IMR-90 (cell line): ENCODE data around the gene DDX24. TPM values are rescaled to one million over a fixed set of nuclear protein-coding genes. Genes with fewer than 3 reads are reported as not detected.

Experiments used
- ATAC-seq: fragments of 200-7000 bp; cut with Tn5 transposase; 2 replicates; pipeline ENCODE4 v1.9.1; 2020; ENCODE audit warnings: low read depth, mild to moderate bottlenecking, moderate library complexity
- BruUV-seq: library from RNA; stranded (reverse); fragments of 400-500 nt; replicated peaks from 2 replicates; lab custom pipeline; 2021; lab: Mats Ljungman, UMichigan
- CTCF ChIA-PET: fragments of 300-600 bp; formaldehyde crosslinking; extraction: SDS; loops from one replicate; lab custom pipeline; 2021; ENCODE audit warnings: antibody characterized with exemption; lab: Yijun Ruan, JAX
- POLR2A ChIA-PET: fragments of 300-600 bp; sonication (Branson Sonifier 250); formaldehyde crosslinking; loops from one replicate; lab custom pipeline; 2022; ENCODE audit warnings: antibody characterized with exemption; ENCODE audit not compliant: unreplicated experiment; lab: Charles Lee
- DNase-seq: peaks from one replicate; pipeline ENCODE4 v3.0.0; 2013
- H2AFZ ChIP-seq: replicated peaks from 2 replicates; pipeline ENCODE3; 2013; ENCODE audit warnings: low read length, mild to moderate bottlenecking; ENCODE audit not compliant: poor library complexity
- H2AK5ac ChIP-seq: 2 replicates; pipeline ENCODE4 v1.6.1; 2013; ENCODE audit warnings: low read depth, low read length, inconsistent platforms
- H2AK9ac ChIP-seq: replicated peaks from 2 replicates; pipeline ENCODE3; 2013; ENCODE audit warnings: mild to moderate bottlenecking, low read depth, low read length, moderate library complexity; ENCODE audit not compliant: poor library complexity
- H2BK120ac ChIP-seq: 2 replicates; pipeline ENCODE4 v1.6.1; 2013; ENCODE audit warnings: low read depth, low read length, inconsistent platforms
- H2BK15ac ChIP-seq: 3 replicates; pipeline ENCODE4 v1.6.1; 2013; ENCODE audit warnings: low read depth, low read length, inconsistent platforms
- H2BK20ac ChIP-seq: 2 replicates; pipeline ENCODE4 v1.6.1; 2013; ENCODE audit warnings: low read depth, mild to moderate bottlenecking, inconsistent platforms, low read length, moderate library complexity
- H2BK5ac ChIP-seq: 2 replicates; pipeline ENCODE4 v1.6.1; 2013; ENCODE audit warnings: mild to moderate bottlenecking, low read depth, low read length, inconsistent platforms; ENCODE audit not compliant: poor library complexity, severe bottlenecking
- H3K14ac ChIP-seq: replicated peaks from 2 replicates; pipeline ENCODE4 v1.6.1; 2013; ENCODE audit warnings: low read depth, low read length, inconsistent platforms
- H3K18ac ChIP-seq: 2 replicates; pipeline ENCODE4 v1.6.1; 2013; ENCODE audit warnings: low read depth, low read length, control low read depth
- H3K23ac ChIP-seq: 2 replicates; pipeline ENCODE4 v1.6.1; 2013; ENCODE audit warnings: low read depth, low read length, inconsistent platforms
- H3K27ac ChIP-seq: 2 replicates; pipeline ENCODE4 v1.5.1; 2013; ENCODE audit warnings: mild to moderate bottlenecking, control low read depth, low read length; ENCODE audit not compliant: insufficient read depth
- H3K27me3 ChIP-seq: 2 replicates; pipeline ENCODE4 v1.6.1; 2013; ENCODE audit warnings: low read length; ENCODE audit not compliant: control insufficient read depth, insufficient read depth
- H3K36me3 ChIP-seq: 2 replicates; pipeline ENCODE4 v1.6.1; 2013; ENCODE audit warnings: low read length, mixed read lengths; ENCODE audit not compliant: control insufficient read depth, insufficient read depth
- H3K4ac ChIP-seq: 2 replicates; pipeline ENCODE4 v1.6.1; 2013; ENCODE audit warnings: low read depth, low read length, inconsistent platforms
- H3K4me1 ChIP-seq: 2 replicates; pipeline ENCODE4 v1.6.1; 2013; ENCODE audit warnings: low read length, mixed read lengths; ENCODE audit not compliant: control insufficient read depth, insufficient read depth
- H3K4me2 ChIP-seq: 2 replicates; pipeline ENCODE4 v1.6.1; 2013; ENCODE audit warnings: low read depth, mild to moderate bottlenecking, control low read depth, low read length, moderate library complexity
- H3K4me3 ChIP-seq: 2 replicates; pipeline ENCODE4 v1.5.1; 2013; ENCODE audit warnings: low read depth, mild to moderate bottlenecking, control low read depth, low read length, moderate library complexity; ENCODE audit not compliant: insufficient read depth
- H3K56ac ChIP-seq: 2 replicates; pipeline ENCODE4 v1.6.1; 2013; ENCODE audit warnings: low read length, inconsistent platforms; ENCODE audit not compliant: insufficient read depth; ENCODE audit errors: extremely low read depth
- H3K79me1 ChIP-seq, 2 experiments: 2 replicates each; pipeline ENCODE4 v1.6.1; 2013; ENCODE audit warnings: low read length in 2 of 2, inconsistent platforms in 1 of 2, low read depth in 1 of 2
- H3K9ac ChIP-seq: 2 replicates; pipeline ENCODE4 v1.6.1; 2013; ENCODE audit warnings: low read depth, low read length, control low read depth
- H3K9me1 ChIP-seq: 2 replicates; pipeline ENCODE4 v1.6.1; 2013; ENCODE audit warnings: low read length, inconsistent platforms; ENCODE audit not compliant: insufficient read depth
- H3K9me3 ChIP-seq: 2 replicates; pipeline ENCODE4 v1.6.1; 2013; ENCODE audit warnings: low read length; ENCODE audit not compliant: control insufficient read depth, insufficient read depth
- H4K20me1 ChIP-seq: 2 replicates; pipeline ENCODE4 v1.6.1; 2013; ENCODE audit warnings: low read length, inconsistent platforms; ENCODE audit not compliant: insufficient read depth
- H4K5ac ChIP-seq: 2 replicates; pipeline ENCODE4 v1.6.1; 2013; ENCODE audit warnings: mild to moderate bottlenecking, low read depth, low read length, control low read depth
- H4K8ac ChIP-seq, 2 experiments: 2 replicates each; pipeline ENCODE4 v1.6.1; 2013; ENCODE audit warnings: low read depth in 2 of 2, low read length in 2 of 2, control low read depth in 1 of 2, inconsistent platforms in 1 of 2
- H4K91ac ChIP-seq: 2 replicates; pipeline ENCODE4 v1.6.1; 2013; ENCODE audit warnings: low read depth, low read length, inconsistent platforms; ENCODE audit not compliant: insufficient read depth
- CEBPB ChIP-seq: IDR thresholded peaks from 2 replicates; pipeline ENCODE4 v1.6.1; 2012; ENCODE audit warnings: low read depth, low read length, improper control_type of control experiment
- CHD1 ChIP-seq: IDR thresholded peaks from 2 replicates; pipeline ENCODE4 v1.6.1; 2012; ENCODE audit warnings: low read depth, low read length, improper control_type of control experiment
- MAZ ChIP-seq: IDR thresholded peaks from 2 replicates; pipeline ENCODE4 v1.6.1; 2012; ENCODE audit warnings: low read depth, mild to moderate bottlenecking, low read length, improper control_type of control experiment, moderate library complexity, borderline replicate concordance
- MXI1 ChIP-seq: IDR thresholded peaks from 2 replicates; pipeline ENCODE4 v1.6.1; 2012; ENCODE audit warnings: low read depth, mild to moderate bottlenecking, low read length, moderate library complexity, borderline replicate concordance
- POLR2A ChIP-seq: IDR thresholded peaks from 2 replicates; pipeline ENCODE4 v1.6.1; 2012; ENCODE audit warnings: mild to moderate bottlenecking, low read depth, low read length
- RAD21 ChIP-seq: IDR thresholded peaks from 2 replicates; pipeline ENCODE4 v1.6.1; 2012; ENCODE audit warnings: low read length, improper control_type of control experiment
- RFX5 ChIP-seq: IDR thresholded peaks from 2 replicates; pipeline ENCODE4 v1.8.0; 2012; ENCODE audit warnings: low read depth, mild to moderate bottlenecking, low read length, moderate library complexity
- SMC3 ChIP-seq: fragments of 150-350 bp; IDR thresholded peaks from 2 replicates; pipeline ENCODE4 v1.6.1; 2016; ENCODE audit warnings: low read depth, mild to moderate bottlenecking, antibody characterized with exemption, low read length, moderate library complexity
- USF2 ChIP-seq: fragments of 150-350 bp; IDR thresholded peaks from 2 replicates; pipeline ENCODE4 v1.6.1; 2017; ENCODE audit warnings: mild to moderate bottlenecking, antibody characterized with exemption, low read length, low read depth
- WGBS, 2 experiments: methylation state at CpG; one replicate each; pipeline versions ENCODE4 v1.1.5 to v1.1.7; 2013; ENCODE audit warnings: missing lambda C conversion rate in 2 of 2; ENCODE audit not compliant: insufficient read length in 1 of 2; ENCODE audit errors: extremely low coverage in 2 of 2; 5-methylcytosine and 5-hydroxymethylcytosine counted together
- dilution Hi-C: fragments of 300-500 bp; cut with HindIII; formaldehyde crosslinking; loops from one replicate; pipeline ENCODE4 v1.14.3; 2018; ENCODE audit warnings: low sequenced_read_pairs; ENCODE audit not compliant: unreplicated experiment
- in situ Hi-C: fragments of 300-500 bp; cut with MboI; formaldehyde crosslinking; loops from 3 replicates; pipeline ENCODE4 v1.14.3; 2019; ENCODE audit warnings: low sequenced_read_pairs, inconsistent platforms, mixed read lengths
- intact Hi-C: fragments of 100-400 bp; cut with micrococcal nuclease; formaldehyde crosslinking; loops from 2 replicates; pipeline ENCODE4 v1.10.0; 2022
- polyA plus RNA-seq, 3 experiments: library from polyadenylated mRNA; depleted of rRNA; stranded (reverse); fragments of >200 nt; gene quantifications; 2 replicates each; pipeline ENCODE4 v1.2.3, GENCODE V29; 2012; ENCODE audit warnings: low replicate concordance in 1 of 3
- total RNA-seq: library from RNA; depleted of rRNA; stranded (reverse); fragments of >200 nt; gene quantifications from 2 replicates; pipeline ENCODE4 v1.2.3, GENCODE V29; 2012
- TF ChIP-seq, protein P1 (sequence below): conservative IDR thresholded peaks from 2 replicates; pipeline ENCODE4 v1.5.1; 2012; ENCODE audit warnings: mild to moderate bottlenecking, low read depth, low read length, improper control_type of control experiment

The DDX24 gene
- total and polyA plus RNA-seq, 2 of the 4 experiments (the other 2 are of a cell fraction) = 134 to 155 TPM

DNA sequence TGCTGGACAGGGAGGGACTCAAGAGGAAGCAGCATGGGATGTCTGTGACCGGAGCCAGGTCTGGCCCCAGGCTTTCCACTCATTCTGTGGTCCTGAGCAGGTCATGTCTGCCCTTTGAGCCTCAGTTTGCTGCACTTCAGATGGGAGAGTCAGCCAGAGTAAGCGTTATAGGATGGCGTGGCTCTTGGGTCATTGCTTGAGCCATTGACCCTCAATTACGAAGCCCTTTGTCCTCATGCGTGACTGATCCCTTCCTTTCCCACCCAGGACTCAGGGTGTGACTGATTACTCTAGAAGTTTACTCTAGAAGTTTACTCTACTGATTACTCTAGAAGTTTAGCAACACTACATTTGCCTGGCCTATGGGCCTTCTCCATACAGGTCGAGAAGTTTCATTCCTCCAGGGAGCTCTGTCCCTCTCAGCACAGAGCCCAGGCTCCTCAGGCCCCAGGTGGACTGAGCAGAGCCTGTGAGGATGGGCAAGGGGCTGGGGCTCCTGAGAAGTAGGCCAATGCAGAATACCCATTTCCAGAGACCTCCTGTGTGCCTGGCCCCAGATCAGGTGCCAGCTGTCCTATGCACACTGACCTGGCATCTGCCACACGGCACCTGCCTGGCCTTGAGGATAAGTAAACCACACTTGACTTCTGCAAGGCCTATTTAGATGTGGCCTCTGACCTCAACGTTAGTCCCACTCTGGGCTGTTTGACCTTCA lies 21.9 kb upstream of the DDX24 start:
- ChIA-PET CTCF (no interaction called here), POLR2A (no interaction called here)
- no peak overlapping the region for H2AFZ ChIP-seq
- WGBS, 2 experiments = 50% methylated on average over 2 of the region's 8 CpGs; no CpG with 5 or more reads in 1 of the 2 experiments
- no peak overlapping the region for H3K27ac ChIP-seq
- no peak overlapping the region for H2BK120ac ChIP-seq
- no peak overlapping the region for H4K8ac ChIP-seq
- no peak for ATAC-seq
- dilution Hi-C loops = no loop called here
- H3K4me2 ChIP-seq = no peak overlapping the region
- H3K4me3 ChIP-seq = no peak overlapping the region
- BruUV-seq = no TSS peak
- no peak overlapping the region for H3K4ac ChIP-seq
- H3K14ac ChIP-seq = no peak overlapping the region
- no peaks in the 10 kb centered on the region; a peak in 1 of 4 replicates for H3K79me1 ChIP-seq
- H2AK9ac ChIP-seq = no peak overlapping the region
- H3K9me1 ChIP-seq = peaks cover 10% of the 10 kb centered on the region
- H3K9me3 ChIP-seq = no peaks in the 10 kb centered on the region
- H3K56ac ChIP-seq = no peak overlapping the region
- H2BK5ac ChIP-seq = no peak overlapping the region
- TF ChIP-seq MAZ (no peak), RAD21 (no peak), CHD1 (no peak), MXI1 (no peak), CEBPB (no peak), RFX5 (no peak), USF2 (no peak), POLR2A (no peak), SMC3 (no peak)
- TF ChIP-seq, protein P1, sequence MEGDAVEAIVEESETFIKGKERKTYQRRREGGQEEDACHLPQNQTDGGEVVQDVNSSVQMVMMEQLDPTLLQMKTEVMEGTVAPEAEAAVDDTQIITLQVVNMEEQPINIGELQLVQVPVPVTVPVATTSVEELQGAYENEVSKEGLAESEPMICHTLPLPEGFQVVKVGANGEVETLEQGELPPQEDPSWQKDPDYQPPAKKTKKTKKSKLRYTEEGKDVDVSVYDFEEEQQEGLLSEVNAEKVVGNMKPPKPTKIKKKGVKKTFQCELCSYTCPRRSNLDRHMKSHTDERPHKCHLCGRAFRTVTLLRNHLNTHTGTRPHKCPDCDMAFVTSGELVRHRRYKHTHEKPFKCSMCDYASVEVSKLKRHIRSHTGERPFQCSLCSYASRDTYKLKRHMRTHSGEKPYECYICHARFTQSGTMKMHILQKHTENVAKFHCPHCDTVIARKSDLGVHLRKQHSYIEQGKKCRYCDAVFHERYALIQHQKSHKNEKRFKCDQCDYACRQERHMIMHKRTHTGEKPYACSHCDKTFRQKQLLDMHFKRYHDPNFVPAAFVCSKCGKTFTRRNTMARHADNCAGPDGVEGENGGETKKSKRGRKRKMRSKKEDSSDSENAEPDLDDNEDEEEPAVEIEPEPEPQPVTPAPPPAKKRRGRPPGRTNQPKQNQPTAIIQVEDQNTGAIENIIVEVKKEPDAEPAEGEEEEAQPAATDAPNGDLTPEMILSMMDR = no peak
- no peak overlapping the region for H4K91ac ChIP-seq
- H3K18ac ChIP-seq = no peak overlapping the region
- H4K5ac ChIP-seq = no peak overlapping the region
- intact Hi-C loops = no loop called here
- H3K9ac ChIP-seq = no peak overlapping the region
- H3K27me3 ChIP-seq = no peaks in the 10 kb centered on the region
- in situ Hi-C loops = no loop called here
- no peak for DNase-seq
- no peak overlapping the region for H2AK5ac ChIP-seq
- H2BK20ac ChIP-seq = no peak overlapping the region
- 0 out of 2 replicates have a peak, but pooled peaks cover 8% of the 10 kb centered on the region for H4K20me1 ChIP-seq
- no peak overlapping the region for H3K23ac ChIP-seq
- H3K4me1 ChIP-seq = peaks cover 5% of the 10 kb centered on the region; the same call in 1 of the 2 replicates
- no peak overlapping the region for H2BK15ac ChIP-seq
- no peaks in the 10 kb centered on the region; the same call in 1 of the 2 replicates for H3K36me3 ChIP-seq
